ENCODE data around the gene EXOC3L1. TPM values are rescaled to one million over a fixed set of nuclear protein-coding genes. Genes with fewer than 3 reads are reported as not detected.

EXOC3L1 gene
- polyA plus RNA-seq, 1 experiment, result not detected

DNA sequence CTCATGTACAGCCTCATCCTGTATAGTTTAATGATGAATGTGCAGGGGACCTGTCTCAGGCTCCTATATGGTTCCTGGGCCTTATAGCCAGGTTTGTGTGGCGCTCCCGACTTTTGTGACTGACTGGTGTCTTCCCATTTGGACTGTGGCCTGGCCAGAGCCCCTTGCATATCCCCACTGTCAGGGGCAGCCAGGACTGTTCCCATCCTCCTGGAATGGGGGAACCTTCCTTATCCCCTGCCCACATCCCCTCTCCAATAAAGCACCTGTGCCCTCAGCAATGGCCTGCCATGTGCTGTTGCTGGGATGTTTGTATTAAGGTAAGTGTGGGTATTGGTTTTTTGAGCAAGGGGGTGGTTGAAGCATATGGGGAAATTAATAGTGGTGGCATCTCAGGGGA is 41.7 kb downstream of the EXOC3L1 start:
- Histone ChIP-seq H3K9me3 (ENCODE audit: control insufficient read depth, insufficient read depth, low read length) (peaks cover 6% of the 10 kb centered on the region), H3K4me3 (ENCODE audit: low read depth, low read length) (no peak overlapping the region), H3K27me3 (ENCODE audit: control insufficient read depth, insufficient read depth, low read length) (no peaks in the 10 kb centered on the region), H3K27ac (ENCODE audit: low read depth, low read length) (no peak overlapping the region)
- POLR2A ChIA-PET, result no interaction called here
- DNase-seq (ENCODE audit: low read depth, low spot score), result no peak
- CTCF ChIA-PET, result no interaction called here
- TF ChIP-seq, protein P1, sequence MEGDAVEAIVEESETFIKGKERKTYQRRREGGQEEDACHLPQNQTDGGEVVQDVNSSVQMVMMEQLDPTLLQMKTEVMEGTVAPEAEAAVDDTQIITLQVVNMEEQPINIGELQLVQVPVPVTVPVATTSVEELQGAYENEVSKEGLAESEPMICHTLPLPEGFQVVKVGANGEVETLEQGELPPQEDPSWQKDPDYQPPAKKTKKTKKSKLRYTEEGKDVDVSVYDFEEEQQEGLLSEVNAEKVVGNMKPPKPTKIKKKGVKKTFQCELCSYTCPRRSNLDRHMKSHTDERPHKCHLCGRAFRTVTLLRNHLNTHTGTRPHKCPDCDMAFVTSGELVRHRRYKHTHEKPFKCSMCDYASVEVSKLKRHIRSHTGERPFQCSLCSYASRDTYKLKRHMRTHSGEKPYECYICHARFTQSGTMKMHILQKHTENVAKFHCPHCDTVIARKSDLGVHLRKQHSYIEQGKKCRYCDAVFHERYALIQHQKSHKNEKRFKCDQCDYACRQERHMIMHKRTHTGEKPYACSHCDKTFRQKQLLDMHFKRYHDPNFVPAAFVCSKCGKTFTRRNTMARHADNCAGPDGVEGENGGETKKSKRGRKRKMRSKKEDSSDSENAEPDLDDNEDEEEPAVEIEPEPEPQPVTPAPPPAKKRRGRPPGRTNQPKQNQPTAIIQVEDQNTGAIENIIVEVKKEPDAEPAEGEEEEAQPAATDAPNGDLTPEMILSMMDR (IDR thresholded peaks at IDR 0.05; ENCODE audit: low read depth, low read length), result no peak

DNA sequence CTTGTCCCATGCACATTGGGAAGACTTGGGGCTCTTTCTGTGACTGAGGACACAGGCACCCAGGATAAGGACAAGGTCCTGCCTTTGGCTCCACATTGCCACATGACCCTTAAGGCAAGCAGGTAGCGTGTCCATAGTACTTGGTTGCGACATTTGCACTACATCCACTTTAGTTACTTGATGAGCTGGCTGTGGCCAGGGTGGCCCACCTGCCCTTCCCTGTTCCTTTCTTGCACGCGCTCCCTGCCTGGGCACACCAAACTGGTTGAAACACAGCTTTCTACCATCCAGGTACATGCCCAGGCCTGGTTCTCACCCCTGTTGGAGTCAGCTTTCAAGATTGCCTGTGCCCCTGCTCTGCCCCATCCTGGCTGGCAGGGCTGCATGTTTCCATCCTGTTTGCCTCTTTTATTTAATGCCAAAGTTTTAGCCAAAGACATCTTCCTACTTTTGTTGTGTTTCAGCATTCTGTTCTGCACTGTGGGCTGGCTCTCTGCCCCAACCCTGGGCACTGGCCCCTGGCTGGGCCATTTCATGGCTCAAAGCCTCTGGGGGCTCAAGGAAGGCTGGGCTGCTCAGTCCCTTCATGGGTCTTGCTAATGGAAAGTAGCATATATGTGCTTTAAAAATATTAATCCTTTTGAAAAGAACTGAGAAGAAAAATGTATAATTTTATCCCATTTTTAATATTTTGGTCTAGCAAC is 42.3 kb downstream of the EXOC3L1 start:
- H3K27me3 ChIP-seq (ENCODE audit: control insufficient read depth, insufficient read depth, low read length), result no peaks in the 10 kb centered on the region
- POLR2A ChIA-PET, result no interaction called here
- CTCF ChIA-PET, result no interaction called here
- H3K4me3 ChIP-seq (ENCODE audit: low read depth, low read length), result no peak overlapping the region
- no peak overlapping the region for H3K27ac ChIP-seq (ENCODE audit: low read depth, low read length)
- TF ChIP-seq, protein P1 (IDR thresholded peaks at IDR 0.05; ENCODE audit: low read depth, low read length), result no peak
- peaks cover 6% of the 10 kb centered on the region for H3K9me3 ChIP-seq (ENCODE audit: control insufficient read depth, insufficient read depth, low read length)
- DNase-seq (ENCODE audit: low read depth, low spot score), result no peak

DNA sequence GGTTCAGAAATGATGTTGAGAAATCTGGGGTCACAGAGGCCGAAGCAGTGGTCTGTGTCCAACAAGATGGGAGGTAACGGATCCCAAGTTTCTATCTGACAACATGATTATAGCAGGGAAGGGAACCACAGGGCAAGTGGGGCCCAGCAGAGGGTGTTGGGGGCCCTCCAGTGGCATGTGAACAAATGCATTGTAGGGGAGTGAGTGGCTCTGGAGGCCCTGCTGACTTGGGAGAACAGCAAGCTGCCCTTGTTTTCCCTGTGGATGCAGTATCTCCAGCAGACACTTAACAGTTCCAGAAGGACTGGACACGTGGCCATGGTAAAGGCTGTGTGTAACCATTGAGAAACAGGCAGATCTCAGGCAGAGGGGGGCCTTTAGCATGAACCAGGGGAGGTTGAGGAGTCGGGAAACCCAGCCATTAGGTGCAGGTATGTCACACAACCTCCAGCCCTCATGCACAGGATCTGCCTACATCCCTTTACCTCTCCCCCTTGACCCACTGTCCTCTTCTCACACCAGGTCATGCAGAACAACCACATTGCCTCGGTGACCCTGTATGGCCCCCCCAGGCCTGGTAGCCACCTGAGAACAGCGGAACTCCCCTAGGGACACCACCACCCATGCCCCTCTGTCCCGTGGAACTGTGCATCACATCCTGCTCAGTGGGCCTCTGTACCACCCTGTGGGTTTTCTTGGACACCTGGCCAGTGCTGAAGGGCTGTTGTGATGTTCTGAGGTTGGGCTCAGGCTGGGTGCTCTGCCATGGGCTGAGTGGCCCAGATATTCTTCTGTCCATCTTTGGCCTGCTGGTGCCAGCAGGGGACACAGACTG is 43.2 kb downstream of the EXOC3L1 start:
- POLR2A ChIA-PET, result no interaction called here
- TF ChIP-seq, protein P1 (IDR thresholded peaks at IDR 0.05; ENCODE audit: low read depth, low read length), result 0 out of 2 replicates have a peak, but pooled peaks have one; percentile 3
- Histone ChIP-seq H3K9me3 (ENCODE audit: control insufficient read depth, insufficient read depth, low read length) (peaks cover 6% of the 10 kb centered on the region), H3K27me3 (ENCODE audit: control insufficient read depth, insufficient read depth, low read length) (no peaks in the 10 kb centered on the region), H3K4me3 (ENCODE audit: low read depth, low read length) (no peak overlapping the region), H3K27ac (ENCODE audit: low read depth, low read length) (peak overlapping the region; percentile 11)
- DNase-seq (ENCODE audit: low read depth, low spot score), result no peak
- CTCF ChIA-PET, result interaction anchor here (1.8 kb wide), 1 partner anchor 8 kb away, joined by 4 read pairs; no protein-coding TSS in a partner anchor

DNA sequence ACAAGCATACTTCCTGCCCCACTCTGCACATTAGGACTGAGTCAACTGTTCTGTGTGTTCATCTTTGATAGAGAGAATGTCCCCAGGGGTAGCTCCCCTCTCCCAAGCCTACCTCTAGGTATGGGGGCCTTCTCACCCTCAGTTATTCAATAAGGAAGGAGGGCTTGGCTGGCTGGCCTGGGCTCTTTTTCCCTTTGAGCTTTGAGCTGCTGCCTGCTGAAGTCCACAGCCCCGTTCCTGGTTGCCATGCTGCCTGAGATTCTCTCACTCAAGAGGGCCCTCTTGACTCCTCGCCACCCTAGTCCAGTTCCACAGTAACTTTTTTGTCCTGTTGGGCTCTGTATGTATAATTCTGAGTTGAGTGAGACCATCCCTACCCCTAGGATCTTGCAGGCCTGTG is 44.2 kb downstream of the EXOC3L1 start:
- no peak for DNase-seq (ENCODE audit: low read depth, low spot score)
- Histone ChIP-seq H3K27me3 (ENCODE audit: control insufficient read depth, insufficient read depth, low read length) (no peaks in the 10 kb centered on the region), H3K27ac (ENCODE audit: low read depth, low read length) (peak overlapping the region; percentile 11), H3K9me3 (ENCODE audit: control insufficient read depth, insufficient read depth, low read length) (peaks cover 6% of the 10 kb centered on the region), H3K4me3 (ENCODE audit: low read depth, low read length) (no peak overlapping the region)
- TF ChIP-seq, protein P1 (IDR thresholded peaks at IDR 0.05; ENCODE audit: low read depth, low read length), result no peak
- POLR2A ChIA-PET, result no interaction called here
- CTCF ChIA-PET, result interaction anchor here (1.8 kb wide), 1 partner anchor 9 kb away, joined by 4 read pairs; no protein-coding TSS in a partner anchor

DNA sequence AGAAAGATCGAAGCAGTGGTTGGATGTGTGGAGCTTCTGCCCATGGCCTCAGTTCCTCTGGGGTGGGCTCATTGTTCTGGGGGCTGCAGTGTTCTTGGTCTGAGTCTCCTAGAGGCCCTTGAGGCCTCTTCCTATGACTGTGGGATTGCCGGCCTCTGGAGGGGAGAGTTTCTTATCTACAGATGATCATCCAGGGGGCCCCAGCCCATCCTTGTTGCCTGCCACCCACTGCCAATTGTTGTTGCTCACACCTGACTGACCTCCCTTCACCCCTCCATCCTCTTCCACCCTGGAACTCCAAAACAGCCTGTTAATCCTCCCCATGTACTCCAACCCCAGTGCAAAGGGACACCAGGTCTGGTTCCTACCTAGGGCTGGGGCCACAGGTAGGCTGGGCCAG is 45.0 kb downstream of the EXOC3L1 start:
- Histone ChIP-seq H3K27ac (ENCODE audit: low read depth, low read length) (no peak overlapping the region), H3K4me3 (ENCODE audit: low read depth, low read length) (no peak overlapping the region), H3K27me3 (ENCODE audit: control insufficient read depth, insufficient read depth, low read length) (no peaks in the 10 kb centered on the region), H3K9me3 (ENCODE audit: control insufficient read depth, insufficient read depth, low read length) (peaks cover 6% of the 10 kb centered on the region)
- DNase-seq (ENCODE audit: low read depth, low spot score), result no peak
- TF ChIP-seq, protein P1 (IDR thresholded peaks at IDR 0.05; ENCODE audit: low read depth, low read length), result no peak
- CTCF ChIA-PET, result interaction anchor here (1.2 kb wide), 1 partner anchor 10 kb away, joined by 3 read pairs; no protein-coding TSS in a partner anchor
- POLR2A ChIA-PET, result no interaction called here
